ENCODE measurements around the gene MARCO. TPM values are rescaled to one million over a fixed set of nuclear protein-coding genes. Genes with fewer than 3 reads are reported as not detected.
"Not testable (repeated sequence)": the region's sequence is repeated elsewhere in the genome, so short reads cannot be mapped to it uniquely, and the experiment has no call there.

The MARCO gene
- total and polyA plus RNA-seq, 10 of the 15 experiments (the other 5 are each of a cell fraction or from before 2014, with no cell fraction given): 0.13 to 0.67 (median 0.32) TPM; not detected in 5

GRCh38 chr2:118945881-118946280, 3.9 kb downstream of the MARCO start:
- Histone ChIP-seq H3K4me1 (ENCODE audit: control insufficient read depth, insufficient read depth, low read length) (no peaks in the 10 kb centered on the region), H3K9ac (ENCODE audit: control insufficient read depth, insufficient read depth, low read length) (no peak overlapping the region), H4K20me1 (ENCODE audit: control insufficient read depth, insufficient read depth) (no peaks in the 10 kb centered on the region), H3K9me3 (replicated peaks; ENCODE audit: control insufficient read depth, insufficient read depth, low read length) (no peaks in the 10 kb centered on the region), H3K79me2 (ENCODE audit: control insufficient read depth, insufficient read depth, low read length) (no peaks in the 10 kb centered on the region), H3K36me3 (ENCODE audit: control insufficient read depth in 2 of 2, insufficient read depth in 2 of 2, low read length in 1 of 2) (no peaks in the 10 kb centered on the region), H2AFZ (ENCODE audit: control insufficient read depth, low read depth, low read length) (no peak overlapping the region), H3K27me3 (replicated peaks in 1 of 2; ENCODE audit: control insufficient read depth in 2 of 2, insufficient read depth in 2 of 2, low read length in 1 of 2) (peaks cover 0 to 4% of the 10 kb centered on the region in 2 experiments; a peak in 2 of 4 replicates), H3K4me3 (no peak overlapping the region), H3K27ac (ENCODE audit: control insufficient read depth, insufficient read depth) (no peak overlapping the region), H3K4me2 (ENCODE audit: control insufficient read depth, insufficient read depth) (no peak overlapping the region)
- TF ChIP-seq IKZF1 (conservative IDR thresholded peaks at IDR 0.05) (no peak), STAT3 (IDR thresholded peaks at IDR 0.05; ENCODE audit: low read depth, low read length) (no peak), NR2F1 (conservative IDR thresholded peaks at IDR 0.05) (no peak)
- BruUV-seq (replicated peaks): no TSS peak
- FAIRE-seq (no peak), ATAC-seq (no peak), DNase-seq (ENCODE audit: low read depth, low spot score) (no peak)
- intact Hi-C loops (cut with micrococcal nuclease; ENCODE audit: unreplicated experiment): no loop called here
- CTCF ChIA-PET: no interaction called here
- RAD21 ChIA-PET (ENCODE audit: unreplicated experiment): no interaction called here
- 30% methylated on average over 3 of the region's 3 CpGs for WGBS (ENCODE audit: insufficient coverage, insufficient replicate concordance, low lambda C conversion rate, missing lambda C conversion rate)
- POLR2A ChIA-PET: no interaction called here
- SMC1A ChIA-PET (ENCODE audit: uncharacterized antibody, unreplicated experiment): no interaction called here
- in situ Hi-C loops (cut with MboI): no loop called here

GRCh38 chr2:118948266-118948665, 6.3 kb downstream of the MARCO start:
- H3K4me1 ChIP-seq (ENCODE audit: control insufficient read depth, insufficient read depth, low read length); ATAC-seq; intact Hi-C loops (cut with micrococcal nuclease; ENCODE audit: unreplicated experiment); POLR2A ChIA-PET; CTCF ChIA-PET; FAIRE-seq; H3K4me3 ChIP-seq; H3K27ac ChIP-seq (ENCODE audit: control insufficient read depth, insufficient read depth); H3K9ac ChIP-seq (ENCODE audit: control insufficient read depth, insufficient read depth, low read length); H3K9me3 ChIP-seq (replicated peaks; ENCODE audit: control insufficient read depth, insufficient read depth, low read length); RAD21 ChIA-PET (ENCODE audit: unreplicated experiment); SMC1A ChIA-PET (ENCODE audit: uncharacterized antibody, unreplicated experiment); in situ Hi-C loops (cut with MboI); H3K36me3 ChIP-seq (ENCODE audit: control insufficient read depth in 2 of 2, insufficient read depth in 2 of 2, low read length in 1 of 2); H4K20me1 ChIP-seq (ENCODE audit: control insufficient read depth, insufficient read depth); H2AFZ ChIP-seq (ENCODE audit: control insufficient read depth, low read depth, low read length); BruUV-seq (replicated peaks); H3K27me3 ChIP-seq (replicated peaks in 1 of 2; ENCODE audit: control insufficient read depth in 2 of 2, insufficient read depth in 2 of 2, low read length in 1 of 2); H3K79me2 ChIP-seq (ENCODE audit: control insufficient read depth, insufficient read depth, low read length); H3K4me2 ChIP-seq (ENCODE audit: control insufficient read depth, insufficient read depth); DNase-seq (ENCODE audit: low read depth, low spot score): not testable (repeated sequence)
- WGBS (ENCODE audit: insufficient coverage, insufficient replicate concordance, low lambda C conversion rate, missing lambda C conversion rate): 38% methylated on average over 3 of the region's 3 CpGs
